KMS-11 (cell line): ENCODE measurements around the gene YBX3.

Experiments used
- H2AFZ ChIP-seq: fragments of 200-600 bp; sonication (generic); 2 replicates; pipeline ENCODE4 v1.6.1; 2016; ENCODE audit warnings: antibody characterized with exemption, mixed run types, low read depth
- H3K27ac ChIP-seq: fragments of 200-600 bp; sonication (generic); 2 replicates; pipeline ENCODE4 v1.6.1; 2016; ENCODE audit warnings: mild to moderate bottlenecking, mixed run types
- H3K27me3 ChIP-seq: fragments of 200-600 bp; sonication (generic); 2 replicates; pipeline ENCODE4 v1.6.1; 2017; ENCODE audit warnings: mild to moderate bottlenecking, low read depth, mixed run types, moderate library complexity; ENCODE audit not compliant: insufficient read depth
- H3K36me3 ChIP-seq: fragments of 200-600 bp; sonication (generic); 2 replicates; pipeline ENCODE4 v1.6.1; 2017; ENCODE audit warnings: mild to moderate bottlenecking, mixed run types; ENCODE audit not compliant: insufficient read depth
- H3K4me1 ChIP-seq: fragments of 200-600 bp; sonication (generic); 2 replicates; pipeline ENCODE4 v1.6.1; 2016; ENCODE audit warnings: mild to moderate bottlenecking, low read depth, mixed run types; ENCODE audit not compliant: poor library complexity, severe bottlenecking
- H3K4me2 ChIP-seq: fragments of 200-600 bp; sonication (generic); 2 replicates; pipeline ENCODE4 v1.7.0; 2016; ENCODE audit warnings: mild to moderate bottlenecking, mixed run types
- H3K4me3 ChIP-seq: fragments of 200-600 bp; sonication (generic); IDR thresholded peaks from 2 replicates; pipeline ENCODE4 v1.6.1; 2017; ENCODE audit warnings: low read depth, low read length, mixed read lengths; ENCODE audit not compliant: insufficient read depth
- H3K79me2 ChIP-seq: fragments of 200-600 bp; sonication (generic); 2 replicates; pipeline ENCODE4 v1.6.1; 2016; ENCODE audit warnings: low read depth, mixed run types; ENCODE audit not compliant: insufficient read depth
- H3K9ac ChIP-seq: fragments of 200-600 bp; sonication (generic); 2 replicates; pipeline ENCODE4 v1.6.1; 2016; ENCODE audit warnings: mild to moderate bottlenecking, mixed run types
- H4K20me1 ChIP-seq: fragments of 200-600 bp; sonication (generic); 2 replicates; pipeline ENCODE4 v1.6.1; 2016; ENCODE audit warnings: mild to moderate bottlenecking, mixed run types; ENCODE audit not compliant: insufficient read depth
- TF ChIP-seq, protein P1 (sequence below): fragments of 200-600 bp; sonication (generic); conservative IDR thresholded peaks from 2 replicates; pipeline ENCODE4 v1.6.1; 2017; ENCODE audit warnings: low read depth, mild to moderate bottlenecking, antibody characterized with exemption, low read length, moderate library complexity, mixed read lengths

YBX3 gene

DNA sequence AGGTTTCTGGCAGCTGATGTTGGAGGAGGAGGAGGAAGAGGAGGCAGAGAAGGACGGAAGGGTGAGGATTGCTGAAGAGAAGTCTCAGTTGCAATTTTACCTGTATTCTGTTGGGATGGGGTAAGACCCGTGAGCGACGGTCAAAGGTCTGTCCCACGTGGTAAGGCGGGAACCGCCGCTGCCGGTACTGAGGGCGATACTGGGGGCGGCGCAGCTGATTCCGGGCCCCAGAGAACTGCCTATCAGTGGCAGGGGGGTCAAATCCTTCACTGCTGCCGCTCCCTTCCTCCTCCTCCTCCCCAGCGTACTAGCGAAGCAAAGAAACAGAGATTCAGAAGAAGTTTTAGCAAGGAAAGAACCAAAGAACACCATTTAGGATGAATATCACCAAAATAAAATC lies 13.3 kb downstream of the YBX3 start:
- no peaks in the 10 kb centered on the region for H4K20me1 ChIP-seq
- H3K36me3 ChIP-seq, result no peaks in the 10 kb centered on the region
- H3K4me1 ChIP-seq, result no peaks in the 10 kb centered on the region
- H3K27ac ChIP-seq, result no peak overlapping the region
- no peak overlapping the region for H3K9ac ChIP-seq
- H2AFZ ChIP-seq, result no peak overlapping the region
- H3K4me3 ChIP-seq, result no peak overlapping the region
- H3K4me2 ChIP-seq, result no peak overlapping the region
- TF ChIP-seq, protein P1, sequence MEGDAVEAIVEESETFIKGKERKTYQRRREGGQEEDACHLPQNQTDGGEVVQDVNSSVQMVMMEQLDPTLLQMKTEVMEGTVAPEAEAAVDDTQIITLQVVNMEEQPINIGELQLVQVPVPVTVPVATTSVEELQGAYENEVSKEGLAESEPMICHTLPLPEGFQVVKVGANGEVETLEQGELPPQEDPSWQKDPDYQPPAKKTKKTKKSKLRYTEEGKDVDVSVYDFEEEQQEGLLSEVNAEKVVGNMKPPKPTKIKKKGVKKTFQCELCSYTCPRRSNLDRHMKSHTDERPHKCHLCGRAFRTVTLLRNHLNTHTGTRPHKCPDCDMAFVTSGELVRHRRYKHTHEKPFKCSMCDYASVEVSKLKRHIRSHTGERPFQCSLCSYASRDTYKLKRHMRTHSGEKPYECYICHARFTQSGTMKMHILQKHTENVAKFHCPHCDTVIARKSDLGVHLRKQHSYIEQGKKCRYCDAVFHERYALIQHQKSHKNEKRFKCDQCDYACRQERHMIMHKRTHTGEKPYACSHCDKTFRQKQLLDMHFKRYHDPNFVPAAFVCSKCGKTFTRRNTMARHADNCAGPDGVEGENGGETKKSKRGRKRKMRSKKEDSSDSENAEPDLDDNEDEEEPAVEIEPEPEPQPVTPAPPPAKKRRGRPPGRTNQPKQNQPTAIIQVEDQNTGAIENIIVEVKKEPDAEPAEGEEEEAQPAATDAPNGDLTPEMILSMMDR, result no peak
- no peaks in the 10 kb centered on the region for H3K27me3 ChIP-seq
- H3K79me2 ChIP-seq, result 0 out of 2 replicates have a peak, but pooled peaks cover 6% of the 10 kb centered on the region

DNA sequence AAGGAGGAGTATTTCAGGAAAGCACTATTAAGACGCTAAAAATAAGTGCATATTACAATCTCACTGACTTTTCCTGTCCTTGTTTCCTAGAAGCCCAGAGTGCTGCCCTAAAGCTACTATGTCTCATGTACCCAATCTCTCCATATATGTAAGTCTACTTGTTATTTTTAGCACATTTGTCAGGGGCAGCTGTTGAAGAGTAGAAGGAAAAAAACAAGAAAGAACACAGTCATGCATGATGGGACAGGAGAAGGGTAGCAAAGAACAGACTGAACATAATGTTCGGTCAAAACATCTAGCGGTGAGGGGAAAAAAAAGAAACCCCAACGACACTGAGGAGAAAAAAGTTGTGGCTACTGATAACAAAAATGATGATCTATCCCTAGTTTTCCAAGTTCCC lies 14.3 kb downstream of the YBX3 start:
- Histone ChIP-seq H2AFZ (no peak overlapping the region), H3K4me1 (no peaks in the 10 kb centered on the region), H3K27ac (no peak overlapping the region), H3K4me2 (no peak overlapping the region), H4K20me1 (no peaks in the 10 kb centered on the region), H3K9ac (no peak overlapping the region), H3K27me3 (no peaks in the 10 kb centered on the region), H3K79me2 (0 out of 2 replicates have a peak, but pooled peaks cover 6% of the 10 kb centered on the region), H3K4me3 (no peak overlapping the region), H3K36me3 (no peaks in the 10 kb centered on the region)
- TF ChIP-seq, protein P1, result no peak

DNA sequence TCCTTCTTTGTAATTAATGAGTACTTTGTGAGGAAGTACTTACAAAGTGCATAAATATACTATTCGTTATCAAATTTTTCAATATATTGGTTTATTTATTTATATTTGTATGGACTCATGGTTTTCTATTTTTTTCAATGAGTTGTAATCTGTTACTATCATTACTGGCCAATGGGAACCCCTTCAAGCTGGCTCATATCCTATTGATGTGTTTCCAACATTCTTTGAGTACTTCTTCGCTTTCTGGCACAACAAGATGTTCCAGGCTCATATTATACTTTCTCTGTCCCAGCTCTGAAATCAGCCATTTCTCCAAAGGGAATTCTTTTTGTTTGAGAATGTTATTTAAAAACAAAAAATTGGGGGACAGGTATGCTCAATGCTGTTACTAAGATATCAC lies 17.5 kb downstream of the YBX3 start:
- Histone ChIP-seq H4K20me1 (no peaks in the 10 kb centered on the region), H3K27ac (no peak overlapping the region), H3K79me2 (0 out of 2 replicates have a peak, but pooled peaks cover 6% of the 10 kb centered on the region), H3K4me1 (peaks cover 14% of the 10 kb centered on the region), H3K36me3 (no peaks in the 10 kb centered on the region), H3K4me3 (no peak overlapping the region), H2AFZ (no peak overlapping the region), H3K27me3 (no peaks in the 10 kb centered on the region), H3K4me2 (no peak overlapping the region), H3K9ac (no peak overlapping the region)
- TF ChIP-seq, protein P1, result no peak

DNA sequence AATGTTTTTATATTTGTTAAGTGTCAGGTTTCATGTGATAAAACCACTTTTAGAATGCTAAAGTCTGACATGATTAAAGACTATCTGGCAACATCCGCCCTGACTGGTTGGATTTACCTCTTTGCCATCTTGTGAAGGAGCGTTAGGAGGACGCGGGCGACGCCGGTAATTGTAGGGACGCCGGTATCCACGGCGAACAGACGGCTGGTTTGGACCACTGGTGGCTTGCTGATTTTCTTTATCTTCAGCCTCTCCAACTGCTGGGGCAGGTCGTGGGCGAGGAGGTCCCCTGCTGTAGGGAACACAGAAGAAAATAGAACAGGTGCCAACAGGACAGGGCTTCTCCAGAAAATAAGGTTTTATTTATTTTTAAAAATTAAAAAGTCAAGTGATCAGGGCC lies 21.3 kb downstream of the YBX3 start:
- TF ChIP-seq, protein P1, result no peak
- no peak overlapping the region for H2AFZ ChIP-seq
- no peaks in the 10 kb centered on the region for H3K27me3 ChIP-seq
- H4K20me1 ChIP-seq, result no peaks in the 10 kb centered on the region
- no peak overlapping the region for H3K27ac ChIP-seq
- no peak overlapping the region for H3K4me3 ChIP-seq
- H3K9ac ChIP-seq, result no peak overlapping the region
- H3K79me2 ChIP-seq, result no peaks in the 10 kb centered on the region
- H3K36me3 ChIP-seq, result 0 out of 2 replicates have a peak, but pooled peaks cover 5% of the 10 kb centered on the region
- no peak overlapping the region for H3K4me2 ChIP-seq
- H3K4me1 ChIP-seq, result peaks cover 19% of the 10 kb centered on the region
